ENCODE data around the gene RBAK. TPM values are rescaled to one million over a fixed set of nuclear protein-coding genes. Genes with fewer than 3 reads are reported as not detected.
A peak's percentile ranks its signal among the peaks of the same experiment; 100 is the strongest.

The RBAK gene
- total RNA-seq, 1 experiment from 2014 or later: 14.5 TPM

GRCh38 chr7:5088906-5089305 is 43.2 kb downstream of the RBAK start:
- peaks cover 6% of the 10 kb centered on the region; the same call in 1 of the 2 replicates for H3K4me1 Mint-ChIP-seq
- H3K36me3 Mint-ChIP-seq: peaks cover 8% of the 10 kb centered on the region
- CTCF ChIA-PET: interaction anchor here (0.6 to 3.5 kb wide), 24 partner anchors 14 to 804 kb away, joined by 3 to 48 read pairs (median 4); partner anchors contain the start of genes RADIL and RBAK
- no peak for TF ChIP-seq PRDM15 (CRISPR knock-in tag; IDR thresholded peaks at IDR 0.05)
- TF ChIP-seq ZNF425 (CRISPR knock-in tag; conservative IDR thresholded peaks at IDR 0.05): no peak
- POLR2A ChIA-PET: interaction anchor here (0.6 to 1.0 kb wide), 3 partner anchors 208 to 1876 kb away, joined by 3 to 11 read pairs (median 5); partner anchors contain the start of gene AP5Z1
- H3K9me3 Mint-ChIP-seq: peaks cover 19% of the 10 kb centered on the region
- no peak for ATAC-seq
- H3K27me3 Mint-ChIP-seq (ENCODE audit: low read depth): peaks cover 25% of the 10 kb centered on the region
- peak overlapping the region; percentile 6; the same call in 1 of the 2 replicates for H3K4me3 Mint-ChIP-seq
- DNase-seq (ENCODE audit: low spot score): no peak
- peak overlapping the region; percentile 23; the same call in 1 of the 2 replicates for H3K27ac Mint-ChIP-seq

- ATAC-seq (no peak), DNase-seq (ENCODE audit: low spot score) (no peak)
- H3K27ac Mint-ChIP-seq: no peak overlapping the region
- POLR2A ChIA-PET: no interaction called here
- no peak overlapping the region for H3K4me3 Mint-ChIP-seq
- CTCF ChIA-PET: no interaction called here
- peaks cover 53% of the 10 kb centered on the region for H3K9me3 Mint-ChIP-seq
- H3K27me3 Mint-ChIP-seq (ENCODE audit: low read depth): peaks cover 20% of the 10 kb centered on the region
- H3K4me1 Mint-ChIP-seq: peaks cover 4% of the 10 kb centered on the region; the same call in 1 of the 2 replicates
- H3K36me3 Mint-ChIP-seq: peaks cover 25% of the 10 kb centered on the region
- TF ChIP-seq ZNF416 (CRISPR knock-in tag; IDR thresholded peaks at IDR 0.05) (no peak), ZNF232 (CRISPR knock-in tag; IDR thresholded peaks at IDR 0.05) (no peak), E2F5 (CRISPR knock-in tag; IDR thresholded peaks at IDR 0.05) (no peak), ELF4 (CRISPR knock-in tag; IDR thresholded peaks at IDR 0.05; ENCODE audit: low read depth) (no peak), ZNF138 (CRISPR knock-in tag; conservative IDR thresholded peaks at IDR 0.05) (no peak), AFF4 (CRISPR knock-in tag; IDR thresholded peaks at IDR 0.05; ENCODE audit: borderline replicate concordance) (no peak), NR3C1 (CRISPR knock-in tag; conservative IDR thresholded peaks at IDR 0.05; ENCODE audit: low read depth) (no peak), ZBTB21 (CRISPR knock-in tag; IDR thresholded peaks at IDR 0.05; ENCODE audit: borderline replicate concordance) (no peak), FOXP1 (CRISPR knock-in tag; IDR thresholded peaks at IDR 0.05; ENCODE audit: borderline replicate concordance) (no peak), ARID4B (CRISPR knock-in tag; IDR thresholded peaks at IDR 0.05; ENCODE audit: borderline replicate concordance) (no peak), NFATC4 (CRISPR knock-in tag; IDR thresholded peaks at IDR 0.05) (no peak), CBFB (CRISPR knock-in tag; IDR thresholded peaks at IDR 0.05; ENCODE audit: low read depth) (no peak), CDX4 (CRISPR knock-in tag; IDR thresholded peaks at IDR 0.05; ENCODE audit: borderline replicate concordance) (no peak), MAX (CRISPR knock-in tag; IDR thresholded peaks at IDR 0.05) (no peak), FOXK1 (CRISPR knock-in tag; IDR thresholded peaks at IDR 0.05) (no peak), JUN (CRISPR knock-in tag; IDR thresholded peaks at IDR 0.05) (no peak)
These were observed 48.3 kb downstream of the RBAK start for GRCh38 chr7:5093948-5094347.
